HuH-7 (cell line): Measurements from ENCODE around the gene CCDC120.

Source experiments
- DNase-seq: peaks from one replicate; pipeline ENCODE4 v3.0.0; 2011; ENCODE audit warnings: low spot score

Gene CCDC120, protein sequence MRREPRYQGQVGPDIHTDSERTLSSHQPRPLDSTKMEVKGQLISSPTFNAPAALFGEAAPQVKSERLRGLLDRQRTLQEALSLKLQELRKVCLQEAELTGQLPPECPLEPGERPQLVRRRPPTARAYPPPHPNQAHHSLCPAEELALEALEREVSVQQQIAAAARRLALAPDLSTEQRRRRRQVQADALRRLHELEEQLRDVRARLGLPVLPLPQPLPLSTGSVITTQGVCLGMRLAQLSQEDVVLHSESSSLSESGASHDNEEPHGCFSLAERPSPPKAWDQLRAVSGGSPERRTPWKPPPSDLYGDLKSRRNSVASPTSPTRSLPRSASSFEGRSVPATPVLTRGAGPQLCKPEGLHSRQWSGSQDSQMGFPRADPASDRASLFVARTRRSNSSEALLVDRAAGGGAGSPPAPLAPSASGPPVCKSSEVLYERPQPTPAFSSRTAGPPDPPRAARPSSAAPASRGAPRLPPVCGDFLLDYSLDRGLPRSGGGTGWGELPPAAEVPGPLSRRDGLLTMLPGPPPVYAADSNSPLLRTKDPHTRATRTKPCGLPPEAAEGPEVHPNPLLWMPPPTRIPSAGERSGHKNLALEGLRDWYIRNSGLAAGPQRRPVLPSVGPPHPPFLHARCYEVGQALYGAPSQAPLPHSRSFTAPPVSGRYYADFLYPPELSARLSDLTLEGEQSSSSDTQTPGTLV

DNA sequence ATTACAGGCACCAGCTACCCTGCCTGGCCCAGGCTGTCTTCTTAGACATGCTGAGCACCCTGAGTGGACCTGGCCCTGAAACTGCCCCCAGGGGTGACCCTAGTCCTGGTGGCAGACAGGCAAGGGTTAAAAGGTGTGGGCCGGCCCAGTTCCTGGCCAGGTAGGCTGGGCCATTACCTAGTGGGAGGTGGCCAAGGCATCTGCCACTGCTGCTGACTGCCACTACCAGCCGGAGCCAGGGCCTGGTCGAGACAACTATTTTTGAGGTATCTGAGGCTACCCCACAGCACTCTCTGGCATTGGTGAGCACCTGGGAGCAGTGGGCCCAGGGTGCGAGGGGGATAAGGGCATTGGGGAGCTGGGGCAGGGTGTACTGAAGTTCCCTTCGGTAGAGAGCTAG, at the start of gene CCDC120:
Gene CCDC120 (plus strand): TSS at position 206 of the 400 bp plus-strand sequence. CDS start 3,043 bp downstream, outside the sequence.
- no peak for DNase-seq

DNA sequence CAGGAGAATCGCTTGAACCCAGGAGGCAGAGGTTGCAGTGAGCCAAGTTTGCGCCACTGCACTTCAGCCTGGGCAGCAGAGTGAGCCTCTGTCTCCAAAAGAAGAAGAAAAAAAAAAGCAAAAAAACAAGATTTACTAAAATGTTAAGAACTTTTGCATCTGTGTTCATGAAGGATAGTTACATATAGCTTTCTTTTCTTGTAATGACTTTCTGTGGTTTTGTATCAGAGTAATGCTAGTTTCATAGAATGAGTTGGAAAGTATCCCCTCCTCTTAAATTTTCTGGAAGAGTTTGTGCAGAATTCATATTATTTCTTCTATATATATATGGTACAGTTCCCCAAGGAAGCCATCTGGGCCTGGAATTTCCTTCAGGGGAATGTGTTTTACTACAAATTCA, 39.7 kb upstream of the CCDC120 start:
- DNase-seq = no peak

DNA sequence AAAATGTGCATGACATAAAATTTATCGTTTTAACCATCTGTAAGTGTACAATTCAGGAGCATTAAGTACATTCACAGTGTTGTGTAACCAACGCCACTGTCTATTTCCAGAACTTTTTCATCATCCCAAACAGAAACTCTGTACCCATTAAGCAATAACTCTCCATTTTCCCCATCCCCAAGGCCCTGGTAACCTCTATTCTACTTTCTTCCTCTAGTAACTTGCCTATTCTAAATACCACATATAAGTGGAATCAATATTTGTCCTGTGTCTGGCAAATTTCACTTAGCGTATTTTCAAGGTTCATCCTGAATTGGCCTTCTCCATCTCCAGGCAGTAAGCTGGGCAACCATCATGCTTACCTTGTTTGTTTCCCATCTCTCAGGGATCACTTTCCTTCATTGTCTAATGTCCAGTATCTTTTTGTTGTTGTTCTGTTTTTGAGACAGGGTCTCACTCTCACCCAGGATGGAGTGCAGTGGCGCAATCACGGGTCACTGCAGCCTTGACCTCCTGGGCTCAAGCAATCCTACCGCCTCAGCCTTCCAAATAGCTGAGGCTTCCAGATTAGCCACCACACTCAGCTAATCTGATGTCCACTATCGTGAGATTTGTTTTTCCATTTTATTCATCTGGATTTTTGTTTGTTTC, 39.1 kb upstream of the CCDC120 start:
- DNase-seq = no peak

DNA sequence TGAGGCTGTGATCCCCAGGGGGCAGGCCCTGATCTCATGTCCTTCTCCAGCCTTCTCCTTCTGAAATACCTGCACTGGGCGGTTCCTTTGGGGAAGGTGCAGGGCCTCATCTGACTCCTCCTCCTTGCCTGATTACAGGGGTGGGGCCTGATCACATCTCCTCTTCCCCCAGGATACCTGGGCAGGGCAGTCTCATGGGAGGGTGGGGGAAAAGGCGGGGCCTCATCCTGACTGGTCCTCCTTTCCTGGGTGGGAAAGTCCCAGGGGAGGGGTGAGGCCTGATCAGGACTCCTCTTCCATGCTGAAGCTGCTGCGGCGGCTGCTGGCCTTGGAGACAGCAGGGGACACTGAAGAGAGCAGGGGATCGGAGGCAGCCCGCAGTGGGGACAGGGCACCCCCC, 28.9 kb upstream of the CCDC120 start:
- DNase-seq = no peak

DNA sequence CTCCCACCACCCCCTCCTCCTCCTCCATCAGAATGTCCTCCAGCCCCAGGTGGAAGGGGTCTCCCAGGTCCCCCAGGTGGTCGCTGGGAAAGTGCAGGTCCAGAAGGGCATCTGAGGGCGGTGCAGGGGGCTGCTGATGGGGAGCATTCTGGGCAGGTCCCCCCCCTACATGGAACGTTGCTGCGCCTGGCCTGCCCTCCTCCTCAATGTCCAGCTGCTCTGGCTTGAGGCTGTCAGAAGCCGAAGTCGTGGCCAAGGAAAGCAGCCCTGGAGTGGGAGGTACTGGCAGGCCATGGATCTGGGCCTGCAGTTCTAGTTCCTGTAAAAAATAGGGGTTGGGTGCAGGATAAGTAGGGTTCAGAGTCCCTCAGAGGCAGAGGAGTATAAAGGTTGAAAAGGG, 28.5 kb upstream of the CCDC120 start:
- no peak for DNase-seq

DNA sequence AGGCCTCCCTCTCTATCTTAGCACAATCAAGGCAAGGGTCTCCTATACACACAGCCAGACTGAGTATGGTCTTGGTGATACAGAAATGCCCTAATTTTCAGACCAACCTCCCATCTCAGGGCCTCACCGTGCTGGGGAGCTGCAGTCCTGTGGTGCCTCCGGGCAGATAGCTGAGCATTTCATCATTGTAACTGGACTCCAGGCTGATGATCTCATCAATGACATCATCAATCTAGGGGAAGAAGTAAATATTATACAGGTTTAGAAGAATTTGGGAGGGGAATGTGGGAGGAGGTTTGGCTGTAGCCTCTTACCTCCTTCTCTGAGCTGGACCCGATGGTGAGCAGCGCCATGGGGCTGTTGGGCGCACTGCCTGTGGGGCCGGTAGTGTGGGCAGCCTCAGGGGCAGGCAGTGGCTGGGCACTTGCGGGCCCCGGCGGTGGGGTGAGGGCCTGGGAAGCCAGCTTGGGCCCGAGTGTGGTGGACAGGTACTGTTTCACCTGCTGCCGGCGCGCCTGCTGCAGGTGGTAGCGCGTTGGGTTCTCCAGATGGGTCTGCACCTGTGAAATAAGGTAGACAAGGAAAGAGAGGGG, 20.8 kb upstream of the CCDC120 start:
- DNase-seq = no peak

DNA sequence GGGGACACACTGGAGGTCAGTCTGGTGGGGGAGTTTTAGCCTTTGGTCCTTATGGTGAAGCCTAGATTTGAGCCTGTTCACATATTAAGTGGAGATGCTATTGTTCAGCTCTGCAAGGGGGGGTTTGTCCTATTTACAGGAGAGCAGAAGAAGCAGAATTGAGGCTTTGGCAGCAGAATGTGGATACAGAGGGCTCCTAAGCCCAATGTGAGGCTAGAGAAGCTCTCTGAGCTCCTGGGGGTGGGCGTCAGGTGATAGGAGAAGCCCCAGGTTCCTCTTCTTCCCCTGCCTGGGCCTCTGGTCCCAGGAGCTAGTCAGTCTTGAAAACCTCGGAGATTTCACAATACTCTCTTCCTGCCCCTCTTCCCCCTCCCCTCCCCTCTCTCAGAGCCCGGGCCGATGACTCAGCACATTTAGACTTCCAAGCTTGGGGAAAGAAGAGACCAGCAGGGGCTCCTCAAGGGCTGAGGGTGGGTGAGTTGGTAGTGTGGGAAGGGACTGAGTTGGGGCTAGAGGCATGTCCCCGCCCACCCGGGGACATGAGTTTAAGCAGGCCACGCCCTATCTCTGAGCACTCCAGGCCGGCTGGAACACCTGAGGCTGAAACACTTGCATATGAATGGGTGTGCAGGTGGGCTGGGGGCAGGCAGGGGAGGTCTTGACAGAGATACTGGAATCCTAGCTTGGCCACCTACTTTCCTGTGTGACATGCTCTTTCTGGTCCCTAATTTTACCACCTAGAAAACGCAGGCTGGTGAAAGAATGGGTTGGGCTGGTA, 19.0 kb upstream of the CCDC120 start:
- DNase-seq = peak; percentile 96

DNA sequence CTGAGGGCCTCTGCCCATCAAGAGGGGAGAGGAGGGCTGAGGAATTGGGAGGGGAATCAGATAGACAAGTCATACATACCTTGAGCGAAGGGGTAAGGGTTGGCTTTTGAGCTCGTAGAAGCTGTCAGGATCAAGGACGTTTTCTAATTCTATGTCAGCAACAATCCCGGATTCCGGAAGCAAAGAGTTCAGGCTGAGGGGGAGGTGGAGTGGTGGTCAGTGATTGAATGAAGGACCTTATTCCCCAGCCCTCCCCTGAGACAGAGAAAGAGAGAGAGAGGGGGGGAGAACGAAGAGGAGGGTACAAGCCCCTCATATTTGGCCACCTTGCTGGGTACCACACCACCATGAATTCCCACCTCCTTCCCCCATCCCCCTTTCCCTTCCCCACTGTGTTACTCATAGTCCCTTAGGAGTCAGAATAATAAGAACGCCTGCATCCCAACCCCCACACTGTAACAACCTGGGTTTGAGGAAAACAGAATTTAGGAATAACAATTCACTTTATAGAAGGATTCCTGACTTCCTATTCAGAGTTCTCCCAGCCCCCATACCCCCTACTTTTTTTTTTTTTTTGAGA, 18.3 kb upstream of the CCDC120 start:
- DNase-seq = no peak

DNA sequence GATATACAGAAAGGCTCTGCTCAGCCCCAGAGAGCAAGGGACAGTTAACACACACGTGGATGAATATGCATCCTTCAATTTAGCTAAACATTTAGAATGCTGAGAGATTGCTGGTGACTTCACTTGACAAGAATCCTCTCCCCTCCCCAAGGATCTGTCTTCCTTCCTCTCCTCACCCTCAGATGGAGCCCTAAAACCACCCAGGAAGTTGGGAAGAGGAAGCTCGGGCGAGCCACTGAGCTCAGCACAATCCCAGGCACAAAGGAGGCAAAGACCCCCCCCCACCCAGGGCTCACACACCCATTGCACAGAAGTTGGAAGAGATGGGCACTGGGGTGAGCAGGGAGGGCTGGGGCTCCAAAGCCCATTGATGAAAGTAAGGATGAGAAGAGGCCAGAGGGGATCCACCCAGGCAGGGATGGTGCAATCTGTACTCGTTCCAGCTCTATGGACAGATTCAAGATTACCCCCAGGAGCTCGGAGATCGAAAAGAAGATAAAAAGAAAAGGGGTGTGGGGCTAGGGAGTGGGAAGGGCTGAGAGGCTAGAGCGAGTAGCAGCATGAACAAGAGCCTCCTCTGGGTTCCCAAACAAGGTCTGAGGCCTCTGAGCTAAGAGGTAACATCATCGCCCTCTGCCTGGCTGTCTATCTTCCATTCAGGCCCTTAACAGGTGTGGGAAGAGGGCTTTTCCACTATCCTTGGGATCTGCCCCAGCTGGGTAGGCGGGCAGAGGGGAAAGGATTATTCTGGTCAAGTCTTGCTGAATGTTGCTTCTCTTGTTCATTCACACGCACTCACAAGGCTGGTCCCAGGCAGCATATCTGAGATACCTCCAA, 16.8 kb upstream of the CCDC120 start:
- DNase-seq = no peak

DNA sequence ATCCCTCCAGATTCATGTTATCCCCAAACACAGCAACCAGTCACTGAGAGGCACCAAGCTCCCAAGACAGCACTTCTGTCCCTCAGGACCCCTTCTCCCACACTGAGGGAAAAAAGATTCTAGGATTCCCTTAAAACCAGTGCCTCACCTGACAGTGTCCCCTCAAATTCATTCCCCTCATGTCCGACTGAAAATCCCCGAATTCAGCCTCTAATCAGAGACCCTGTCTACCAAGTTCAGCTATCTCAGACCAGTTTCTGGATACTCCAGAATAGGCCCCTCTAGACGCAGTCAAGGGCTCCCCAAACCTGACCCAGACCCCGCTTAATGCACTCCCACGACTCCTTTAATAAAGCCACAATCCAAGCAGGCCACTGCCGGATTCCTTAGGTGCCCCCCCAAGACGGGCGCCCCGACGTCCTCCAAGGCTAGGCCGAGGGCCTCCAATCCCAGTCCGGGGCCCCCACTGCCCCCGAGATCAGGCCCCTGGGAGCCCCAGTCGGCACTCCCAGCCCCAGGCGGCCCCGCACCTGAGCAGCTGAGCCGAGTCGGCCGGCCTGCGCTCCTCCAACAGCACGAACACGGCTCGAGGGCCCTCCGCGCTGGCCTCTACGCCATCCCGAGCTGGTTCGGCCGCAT, 16.1 kb upstream of the CCDC120 start:
- no peak for DNase-seq

DNA sequence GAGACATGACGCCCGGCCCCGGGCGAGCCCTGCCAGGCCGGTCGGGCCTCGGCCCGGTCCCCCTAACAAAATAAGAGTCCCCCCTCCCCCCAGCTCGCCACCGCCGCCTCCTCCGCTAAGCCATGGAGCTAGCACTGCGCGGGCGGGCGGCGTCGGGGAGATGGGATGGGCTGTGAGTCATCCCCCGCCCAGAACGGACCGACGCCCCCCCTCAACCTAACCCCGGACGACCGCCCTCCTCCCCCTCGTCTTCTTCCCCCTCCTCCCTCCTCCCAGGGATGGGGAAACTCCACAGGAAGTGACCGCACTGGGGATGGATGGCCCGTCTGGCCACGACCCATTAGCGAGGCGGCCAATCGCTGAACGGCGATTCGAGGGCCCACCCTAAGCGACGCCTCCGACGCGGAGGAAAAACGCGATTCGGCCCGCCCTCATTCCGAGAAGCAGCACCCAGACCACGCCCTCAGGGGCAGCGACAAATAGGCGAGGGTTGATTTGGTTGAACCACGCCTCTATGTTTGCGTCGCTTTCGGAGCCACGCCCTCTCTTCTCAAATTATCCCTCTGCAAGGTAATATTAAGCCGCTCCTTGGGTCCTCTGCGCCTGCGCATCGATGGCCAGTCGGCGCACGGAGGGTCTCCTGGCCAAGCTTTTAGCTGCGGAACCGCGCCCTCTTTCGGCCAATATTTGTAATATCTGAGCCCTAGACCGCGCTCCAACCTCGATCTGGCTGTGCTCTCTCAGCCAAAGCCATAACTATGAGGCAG, 15.4 kb upstream of the CCDC120 start, which contains the start of gene TFE3:
Gene TFE3 (minus strand): TSS at position 138 of the 767 bp plus-strand sequence. CDS start 131 bp downstream, at position 7.
- DNase-seq = peak; percentile 98

DNA sequence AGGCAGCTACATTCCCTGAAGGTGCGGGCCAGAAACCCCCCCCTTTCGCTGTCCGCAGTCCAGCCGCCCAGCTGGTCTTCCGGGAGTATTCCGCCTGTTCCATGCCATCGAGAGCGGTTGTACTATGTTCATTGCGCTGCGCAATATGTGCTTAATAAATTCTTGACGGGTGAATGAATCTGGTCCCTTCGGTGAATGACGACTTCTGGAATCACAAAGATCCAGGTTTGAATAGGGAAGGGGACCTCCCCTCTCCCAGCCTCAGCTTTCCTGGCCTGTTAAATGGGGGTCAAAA, 14.9 kb upstream of the CCDC120 start:
- no peak for DNase-seq

DNA sequence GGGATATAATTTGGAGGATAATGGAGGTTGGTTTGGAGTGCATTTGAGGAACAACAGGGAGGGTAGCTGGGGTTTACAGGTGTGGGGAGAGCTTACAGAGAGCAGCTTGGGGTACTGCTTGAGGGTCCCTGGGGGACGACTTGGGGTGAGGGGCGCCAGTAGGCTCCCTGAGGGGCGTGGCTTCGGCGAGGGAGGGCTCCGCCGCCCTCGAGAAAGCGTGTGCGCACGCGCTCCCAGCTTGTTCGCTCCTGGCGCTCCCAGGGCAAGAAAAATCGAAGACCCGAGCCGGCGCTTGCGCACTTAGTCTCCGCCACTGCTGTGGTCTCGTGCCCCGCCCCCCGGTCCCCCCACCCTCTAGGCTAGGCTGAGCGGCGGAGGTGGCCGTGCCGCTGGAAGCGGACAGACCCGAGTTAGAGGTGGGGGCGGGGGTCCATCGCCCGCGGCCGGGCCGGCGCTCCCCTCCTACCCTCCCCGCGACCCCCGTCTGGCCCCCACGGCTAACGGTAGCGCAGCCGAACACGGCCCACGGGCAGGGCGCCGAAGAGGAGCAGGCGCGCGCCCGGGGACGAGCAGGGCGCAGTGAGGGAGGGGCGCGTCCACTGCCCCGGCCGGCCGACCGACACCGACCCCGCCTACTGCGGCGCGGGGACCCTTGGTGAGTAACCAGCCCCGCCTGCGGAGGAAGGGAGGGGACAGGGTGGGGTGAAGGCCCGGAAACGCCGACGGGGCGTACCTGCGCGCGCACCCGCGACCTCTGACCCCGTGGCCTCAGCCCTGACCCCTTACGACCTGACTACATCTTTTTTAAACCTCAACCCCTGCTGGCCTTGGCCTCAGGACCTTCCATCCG, 5.4 kb upstream of the CCDC120 start:
- peak; percentile 91 for DNase-seq

DNA sequence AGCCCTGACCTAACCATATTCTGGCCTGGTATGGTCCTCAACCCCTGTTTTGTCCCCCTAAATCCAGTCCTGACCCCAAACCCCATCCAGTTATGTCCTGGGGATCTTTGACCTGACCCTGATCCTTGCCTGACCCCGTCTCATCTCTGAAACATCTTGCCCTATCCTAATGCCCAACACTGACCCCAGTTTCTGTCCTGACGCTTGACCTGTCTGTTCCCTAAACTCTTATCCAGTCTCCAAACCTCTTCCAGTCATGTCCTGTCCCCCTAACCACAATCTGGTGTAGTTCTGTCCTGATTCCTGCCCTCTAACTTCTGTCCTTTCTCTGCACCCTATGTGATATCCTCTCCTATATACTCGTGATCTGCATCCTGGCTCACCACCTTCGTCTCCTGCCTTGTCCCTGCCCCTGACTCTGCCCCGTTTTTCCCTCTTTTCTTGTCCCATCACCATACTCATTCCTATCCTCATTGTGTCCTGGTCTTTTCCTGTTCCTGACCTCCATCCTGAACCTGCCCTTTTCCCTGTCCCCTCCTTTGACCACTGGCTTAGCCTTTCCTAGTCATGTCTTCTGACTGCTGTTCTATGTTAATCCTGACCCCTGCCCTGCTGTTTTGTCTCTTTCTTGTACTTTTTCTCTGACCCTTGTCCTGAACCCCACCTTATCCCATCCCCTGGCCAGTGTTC, 4.6 kb upstream of the CCDC120 start:
- no peak for DNase-seq

DNA sequence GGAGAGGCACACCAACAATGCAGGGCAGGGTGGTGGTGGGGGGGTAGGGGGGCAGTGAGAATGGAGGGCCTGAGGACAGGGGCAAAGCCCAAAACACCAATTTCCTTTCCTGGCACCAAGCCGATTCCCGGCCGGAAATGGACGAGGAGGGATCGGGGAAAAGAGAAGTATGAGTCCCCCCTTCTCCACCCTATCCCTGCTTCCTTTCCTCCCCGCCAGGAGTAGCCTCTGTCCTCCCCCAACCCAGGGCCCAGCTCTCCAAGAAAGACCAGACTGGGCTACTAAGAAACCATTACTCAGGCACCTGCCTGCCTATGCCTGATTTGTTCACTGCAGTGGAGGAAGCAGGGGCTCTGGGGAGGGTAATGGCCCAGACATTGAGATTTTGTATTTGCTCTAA, 402 bp downstream of the CCDC120 start:
- DNase-seq = no peak

DNA sequence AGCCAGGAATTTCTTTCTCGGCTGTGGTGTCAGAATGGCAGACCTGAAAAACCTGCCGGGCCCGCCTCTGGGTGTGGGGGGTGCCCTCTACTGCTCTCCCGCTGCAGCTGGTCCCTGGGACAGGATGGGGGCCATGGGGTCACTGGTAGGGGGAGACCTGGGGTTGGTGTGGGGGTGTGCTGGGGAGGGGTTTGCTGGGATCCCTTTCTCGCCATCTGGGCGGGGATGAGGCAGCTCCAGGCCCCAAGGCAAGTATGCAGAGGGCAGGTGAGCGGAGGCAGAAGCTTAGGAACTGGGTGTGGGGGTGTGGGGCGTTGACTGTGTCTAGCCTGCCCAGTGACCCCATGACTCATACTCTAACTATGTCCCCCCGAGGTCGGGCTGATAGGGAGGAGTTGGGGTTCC, 884 bp downstream of the CCDC120 start:
- DNase-seq = no peak

DNA sequence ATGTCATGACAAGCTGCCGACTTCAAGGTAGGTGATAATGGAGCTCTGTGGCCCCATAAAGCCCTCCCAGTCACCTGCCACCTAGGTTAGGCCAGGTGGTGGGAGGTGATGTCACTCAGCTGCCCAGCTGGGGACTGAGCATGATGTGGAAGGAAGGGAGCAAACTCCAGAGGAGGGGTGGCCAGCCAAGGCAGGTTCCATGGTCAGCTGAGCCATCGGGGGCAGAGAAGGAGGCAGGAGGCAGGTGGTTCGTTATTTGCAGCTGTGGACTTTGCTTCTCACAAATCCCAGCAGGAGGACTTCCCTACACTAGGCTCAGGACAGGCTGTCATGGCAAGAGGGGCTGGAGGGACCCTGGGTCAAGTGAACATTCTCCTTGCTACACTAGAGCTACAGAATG, 2.1 kb downstream of the CCDC120 start:
- no peak for DNase-seq

DNA sequence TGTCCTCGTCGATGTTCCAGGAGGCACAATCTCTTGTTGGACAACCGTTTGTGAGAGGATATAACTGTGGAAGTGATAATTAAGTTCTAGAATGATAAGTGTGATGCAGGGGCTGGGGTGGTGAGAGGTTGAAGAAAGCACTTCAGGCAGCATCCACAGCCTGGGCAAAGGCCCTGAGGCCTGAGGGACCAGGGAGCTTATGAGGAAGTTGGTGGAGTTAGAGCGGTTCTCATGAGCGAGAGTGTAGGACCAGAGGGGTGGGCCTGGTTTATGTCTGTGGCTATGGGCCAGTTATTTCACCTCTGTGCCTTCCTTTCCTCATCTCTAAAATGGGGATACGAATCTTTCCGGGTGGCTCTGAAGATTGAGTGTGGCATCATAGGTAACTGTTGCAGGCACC, 2.7 kb downstream of the CCDC120 start:
- DNase-seq = no peak
